Stimulated activated naive CD8-positive, alpha-beta T cell treated with anti-CD3 and anti-CD28 coated beads, Interleukin-15, amount 100 ng/mL, for 72 hours (primary cell): ENCODE results near the gene YWHAE.
"Not testable (repeated sequence)": the region's sequence is repeated elsewhere in the genome, so short reads cannot be mapped to it uniquely, and the experiment has no call there.

Experiments used
- ATAC-seq: fragments of 150-1000 bp; cut with Tn5 transposase; 2 replicates; pipeline ENCODE4 v1.10.0; 2021; ENCODE audit warnings: mild to moderate bottlenecking, moderate library complexity
- DNase-seq, 2 donors: peaks; one replicate each; pipeline ENCODE4 v3.0.0; 2021 to 2022
- H3K27ac Mint-ChIP-seq, 2 donors: one replicate each; pipeline ENCODE4 v1.8.0; 2022; ENCODE audit warnings: mild to moderate bottlenecking in 2 of 2, mixed read lengths in 2 of 2, moderate library complexity in 2 of 2
- H3K27me3 Mint-ChIP-seq: one replicate; pipeline ENCODE4 v1.8.0; 2022; ENCODE audit warnings: mixed read lengths
- H3K4me1 Mint-ChIP-seq: one replicate; pipeline ENCODE4 v1.8.0; 2022; ENCODE audit warnings: mild to moderate bottlenecking, mixed read lengths
- H3K4me3 Mint-ChIP-seq, 2 donors: one replicate each; pipeline ENCODE4 v1.8.0; 2022; ENCODE audit warnings: mild to moderate bottlenecking in 2 of 2, mixed read lengths in 2 of 2, moderate library complexity in 1 of 2
- H3K9me3 Mint-ChIP-seq, 2 donors: one replicate each; pipeline ENCODE4 v1.8.0; 2022; ENCODE audit warnings: mixed read lengths in 2 of 2

Gene YWHAE

DNA sequence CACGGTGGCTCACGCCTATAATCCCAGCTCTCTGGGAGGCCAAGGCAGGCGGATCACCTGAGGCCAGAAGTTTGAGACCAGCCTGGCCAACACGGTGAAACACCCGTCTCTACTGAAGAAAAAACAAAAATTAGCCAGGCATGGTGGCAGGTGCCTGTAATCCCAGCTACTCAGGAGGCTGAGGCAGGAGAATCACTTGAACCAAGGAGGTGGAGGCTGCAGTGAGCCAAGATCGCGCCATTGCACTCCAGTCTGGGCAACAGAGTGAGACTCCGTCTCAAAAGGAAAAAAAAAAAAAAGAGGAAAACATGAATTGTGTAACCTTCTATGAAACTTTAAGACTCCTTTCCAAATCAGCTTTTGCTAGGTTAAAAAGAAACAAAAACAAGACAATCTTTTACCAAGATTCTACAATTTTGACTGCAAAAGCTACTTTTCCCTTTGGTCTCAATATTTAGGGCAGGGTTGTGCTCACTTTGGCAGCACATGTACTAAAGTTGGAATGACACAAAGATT, 13.3 kb downstream of the YWHAE start:
- H3K27ac Mint-ChIP-seq, H3K9me3 Mint-ChIP-seq, H3K27me3 Mint-ChIP-seq, DNase-seq, ATAC-seq, H3K4me3 Mint-ChIP-seq: not testable (repeated sequence)
- peaks cover 71% of the 10 kb centered on the region for H3K4me1 Mint-ChIP-seq

DNA sequence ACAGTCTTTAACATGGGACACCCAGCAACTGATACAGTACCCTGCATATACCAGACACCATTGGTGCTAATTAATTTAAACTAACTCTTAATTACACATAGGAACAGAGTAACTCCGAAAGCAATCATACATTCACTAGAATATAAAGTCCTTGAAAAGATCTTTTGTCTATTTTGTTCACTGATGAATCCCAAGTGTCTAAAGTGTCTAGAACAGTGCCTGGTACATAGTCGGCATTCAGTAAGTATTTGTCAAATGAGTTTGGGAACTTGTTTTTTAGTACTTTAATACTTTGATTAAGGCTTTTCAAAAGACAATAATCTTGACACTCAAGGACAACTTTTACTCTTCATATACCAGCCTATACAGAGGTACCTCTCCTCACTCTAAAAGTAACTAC, 13.8 kb downstream of the YWHAE start:
- no peak overlapping the region for H3K4me3 Mint-ChIP-seq
- no peak for DNase-seq
- H3K9me3 Mint-ChIP-seq = no peaks in the 10 kb centered on the region
- H3K27me3 Mint-ChIP-seq = no peaks in the 10 kb centered on the region
- H3K27ac Mint-ChIP-seq = no peak overlapping the region
- no peak for ATAC-seq
- H3K4me1 Mint-ChIP-seq = peaks cover 71% of the 10 kb centered on the region

DNA sequence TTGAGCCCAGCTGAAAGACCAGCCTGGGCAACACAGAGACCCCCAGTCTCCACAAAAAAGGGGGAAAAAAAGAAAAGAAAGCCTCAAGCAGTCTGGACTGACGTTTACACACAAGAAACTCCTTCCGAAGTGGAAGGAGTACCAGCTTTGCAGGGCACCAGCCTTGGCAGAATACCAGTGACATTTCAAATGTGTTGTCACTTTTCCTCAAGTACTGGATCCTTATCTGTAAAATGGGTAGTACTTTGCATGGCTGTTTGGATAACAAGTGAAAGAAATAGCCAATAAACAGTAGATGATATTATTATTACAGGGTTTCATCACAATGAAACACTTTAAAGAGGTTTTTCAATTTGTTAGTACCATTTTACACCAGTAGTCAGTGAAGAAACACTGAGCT, 14.2 kb downstream of the YWHAE start:
- no peak for ATAC-seq
- Mint-ChIP-seq H3K27ac (no peak overlapping the region), H3K9me3 (no peaks in the 10 kb centered on the region), H3K27me3 (no peaks in the 10 kb centered on the region), H3K4me3 (no peak overlapping the region), H3K4me1 (peaks cover 71% of the 10 kb centered on the region)
- no peak for DNase-seq

DNA sequence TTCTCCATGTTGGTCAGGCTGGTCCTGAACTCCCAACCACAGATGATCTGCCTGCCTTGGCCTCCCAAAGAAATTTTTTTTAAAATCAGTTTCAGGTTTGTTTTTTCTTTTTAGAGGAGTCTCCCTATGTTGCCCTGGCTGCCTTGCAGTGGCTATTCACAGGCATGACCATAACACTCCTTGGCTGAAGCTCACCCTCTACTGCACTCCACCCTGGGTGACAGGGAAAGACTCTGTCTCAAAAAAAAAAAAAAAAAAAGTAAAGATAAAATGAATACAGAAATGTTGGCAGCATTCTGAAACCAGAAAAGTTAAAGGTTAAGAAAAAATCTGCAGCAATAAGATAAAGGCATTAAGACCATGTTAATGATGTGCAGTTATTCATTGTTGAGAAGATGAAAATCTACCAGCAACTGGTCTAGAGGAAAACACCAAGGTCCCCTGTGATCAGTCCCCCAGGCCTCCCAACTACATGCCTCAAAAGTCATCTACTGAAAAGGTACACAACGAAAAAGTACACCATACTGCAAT, 15.1 kb downstream of the YWHAE start:
- Mint-ChIP-seq H3K27me3 (no peaks in the 10 kb centered on the region), H3K9me3 (no peaks in the 10 kb centered on the region), H3K4me3 (no peak overlapping the region), H3K4me1 (peaks cover 71% of the 10 kb centered on the region), H3K27ac (peak overlapping the region in 1 of 2 donors; percentile 59)
- DNase-seq = no peak
- no peak for ATAC-seq

DNA sequence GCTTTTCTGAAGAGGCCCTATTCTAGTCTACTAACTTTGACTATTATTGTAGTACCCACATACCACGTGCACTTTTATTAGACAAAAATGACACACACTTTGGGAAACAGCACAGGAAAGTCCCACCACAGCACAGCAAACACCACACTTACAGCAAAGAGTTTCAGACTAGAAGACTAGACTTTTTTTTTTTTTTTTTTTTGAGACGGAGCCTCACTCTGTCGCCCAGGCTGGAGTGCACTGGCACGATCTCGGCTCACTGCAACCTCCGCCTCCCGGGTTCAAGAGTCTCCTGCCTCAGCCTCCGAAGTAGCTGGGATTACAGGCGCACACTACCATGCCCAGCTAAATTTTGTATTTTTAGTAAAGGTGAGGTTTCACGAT, 20.1 kb downstream of the YWHAE start:
- ATAC-seq (peak; percentile 94), DNase-seq (peak; percentile 33 to 59)
- Mint-ChIP-seq H3K9me3 (no peaks in the 10 kb centered on the region), H3K27ac (peak overlapping the region in 1 of 2 donors; percentile 38), H3K4me1 (peaks cover 80% of the 10 kb centered on the region), H3K4me3 (peak overlapping the region; percentile 44 to 57), H3K27me3 (no peaks in the 10 kb centered on the region)

DNA sequence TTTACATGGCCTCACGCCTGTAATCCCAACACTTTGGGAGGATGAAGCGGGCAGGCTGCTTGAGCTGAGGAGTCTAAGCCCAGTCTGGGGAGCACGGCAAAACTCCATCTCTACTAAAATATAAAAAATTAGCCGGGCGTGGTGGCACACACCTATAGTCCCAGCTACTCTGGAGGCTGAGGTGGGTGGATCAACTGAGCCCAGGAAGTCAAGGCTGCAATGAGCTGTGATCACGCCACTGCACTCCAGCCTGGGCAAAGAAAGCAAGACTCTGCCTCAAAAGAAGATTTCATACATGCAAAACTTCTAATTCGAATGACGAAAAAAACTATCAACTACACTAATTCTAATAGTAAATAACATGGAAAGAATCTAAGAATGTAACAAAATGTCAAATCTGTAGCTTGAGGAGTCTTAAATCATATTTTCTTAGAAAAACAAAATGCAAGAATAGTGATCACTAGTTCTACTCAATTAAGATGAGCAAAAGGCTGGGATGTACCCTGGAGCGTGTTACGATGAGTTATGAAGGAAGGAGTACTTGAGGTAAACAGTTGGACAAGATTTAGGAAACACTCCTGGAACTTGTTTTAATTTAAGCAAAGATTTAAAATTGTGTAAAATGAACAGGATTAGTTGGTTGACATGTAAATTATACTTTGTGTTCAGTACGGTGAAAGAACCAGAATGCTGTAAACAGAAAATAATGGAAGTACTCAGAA, 20.7 kb downstream of the YWHAE start:
- peak overlapping the region; percentile 44 to 57 for H3K4me3 Mint-ChIP-seq
- DNase-seq (no peak), ATAC-seq (no peak)
- H3K9me3 Mint-ChIP-seq = no peaks in the 10 kb centered on the region
- H3K27ac Mint-ChIP-seq = peak overlapping the region in 1 of 2 donors; percentile 38
- peaks cover 84% of the 10 kb centered on the region for H3K4me1 Mint-ChIP-seq
- H3K27me3 Mint-ChIP-seq = no peaks in the 10 kb centered on the region

DNA sequence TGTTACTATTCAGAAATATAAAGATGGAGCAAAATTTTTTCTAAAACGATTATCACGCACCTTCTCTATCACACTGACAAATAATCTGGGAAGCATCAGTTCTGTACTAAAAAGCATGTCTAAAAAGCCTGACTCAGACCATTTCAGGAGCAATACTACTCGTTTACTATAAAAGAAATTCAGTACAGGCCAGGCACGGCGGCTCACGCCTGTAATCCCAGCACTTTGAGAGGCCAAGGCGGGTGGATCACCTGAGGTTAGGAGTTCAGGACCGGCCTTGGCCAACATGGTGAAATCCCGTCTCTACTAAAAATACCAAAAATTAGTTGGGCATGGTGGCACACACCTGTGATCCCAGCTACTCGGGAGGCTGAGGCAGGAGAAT, 21.6 kb downstream of the YWHAE start:
- not testable (repeated sequence) for H3K27ac Mint-ChIP-seq, DNase-seq, H3K9me3 Mint-ChIP-seq, ATAC-seq, H3K4me3 Mint-ChIP-seq, H3K27me3 Mint-ChIP-seq
- peaks cover 90% of the 10 kb centered on the region for H3K4me1 Mint-ChIP-seq

DNA sequence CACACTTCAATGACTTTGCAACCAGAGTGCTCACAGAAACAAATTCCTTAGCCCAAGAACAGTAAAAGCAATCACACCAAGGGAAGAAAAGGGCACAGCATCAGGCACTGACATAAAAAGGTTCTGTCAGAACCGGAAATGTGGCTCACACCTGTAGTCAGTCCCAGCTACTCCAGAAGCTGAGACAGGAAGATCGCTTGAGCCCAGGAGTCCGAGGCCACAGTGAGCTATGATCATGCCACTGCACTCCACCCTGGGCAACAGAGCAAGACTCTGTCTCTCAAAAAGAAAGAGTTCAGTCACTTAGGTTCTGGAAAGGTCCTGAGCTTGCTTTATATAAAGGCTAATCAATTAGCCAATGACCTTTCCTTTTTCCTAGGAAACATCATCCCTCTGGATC, 22.7 kb downstream of the YWHAE start:
- Mint-ChIP-seq H3K4me3 (peak overlapping the region; percentile 17 to 78), H3K4me1 (peaks cover 94% of the 10 kb centered on the region), H3K27ac (no peak overlapping the region), H3K27me3 (no peaks in the 10 kb centered on the region), H3K9me3 (no peaks in the 10 kb centered on the region)
- DNase-seq = no peak
- no peak for ATAC-seq

DNA sequence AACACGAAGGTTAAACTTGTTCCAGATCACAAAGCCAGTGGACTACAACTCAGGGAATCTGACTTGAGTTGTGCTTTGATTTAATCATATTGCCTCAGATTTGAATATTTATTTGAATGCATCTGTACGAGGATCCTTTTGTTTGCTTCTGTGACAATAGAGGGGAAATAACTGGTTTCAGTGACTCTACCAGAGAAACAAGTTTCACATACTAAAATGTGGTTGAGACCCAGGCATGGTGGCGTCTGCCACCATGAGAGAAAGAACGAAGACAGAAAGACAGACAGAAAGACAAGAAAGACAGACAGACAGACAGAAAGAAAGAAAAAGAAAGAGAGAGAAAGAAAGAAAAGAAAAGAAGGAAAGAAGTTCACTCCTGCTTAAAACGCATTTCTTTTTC, 24.0 kb downstream of the YWHAE start:
- Mint-ChIP-seq H3K4me1 (peaks cover 90% of the 10 kb centered on the region), H3K27me3 (no peaks in the 10 kb centered on the region), H3K4me3 (peak overlapping the region; percentile 17 to 78), H3K9me3 (no peaks in the 10 kb centered on the region), H3K27ac (peak overlapping the region in 1 of 2 donors; percentile 53)
- DNase-seq (no peak), ATAC-seq (peak; percentile 68)

DNA sequence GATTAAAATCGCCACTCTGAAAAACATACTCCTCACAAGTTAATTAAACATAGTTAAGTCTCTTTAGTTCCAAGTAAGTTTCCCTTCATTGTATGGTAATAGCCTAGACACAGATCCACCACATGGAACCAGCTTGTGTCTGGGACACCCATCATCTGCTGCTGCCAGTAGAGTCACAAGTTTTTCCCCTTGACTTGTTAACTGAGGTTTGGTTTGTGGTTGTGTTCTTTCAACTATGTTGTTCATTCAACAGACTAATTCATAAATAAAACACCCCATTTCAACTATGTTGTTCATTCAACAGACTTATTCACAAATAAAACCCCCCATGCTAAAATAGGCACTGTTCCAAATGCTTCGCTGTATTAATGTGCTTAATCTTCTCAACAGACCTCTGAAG, 24.4 kb downstream of the YWHAE start:
- H3K9me3 Mint-ChIP-seq = no peaks in the 10 kb centered on the region
- H3K27ac Mint-ChIP-seq = peak overlapping the region in 1 of 2 donors; percentile 53
- H3K27me3 Mint-ChIP-seq = no peaks in the 10 kb centered on the region
- peak overlapping the region; percentile 17 to 78 for H3K4me3 Mint-ChIP-seq
- DNase-seq (no peak), ATAC-seq (peak; percentile 79)
- H3K4me1 Mint-ChIP-seq = peaks cover 88% of the 10 kb centered on the region

DNA sequence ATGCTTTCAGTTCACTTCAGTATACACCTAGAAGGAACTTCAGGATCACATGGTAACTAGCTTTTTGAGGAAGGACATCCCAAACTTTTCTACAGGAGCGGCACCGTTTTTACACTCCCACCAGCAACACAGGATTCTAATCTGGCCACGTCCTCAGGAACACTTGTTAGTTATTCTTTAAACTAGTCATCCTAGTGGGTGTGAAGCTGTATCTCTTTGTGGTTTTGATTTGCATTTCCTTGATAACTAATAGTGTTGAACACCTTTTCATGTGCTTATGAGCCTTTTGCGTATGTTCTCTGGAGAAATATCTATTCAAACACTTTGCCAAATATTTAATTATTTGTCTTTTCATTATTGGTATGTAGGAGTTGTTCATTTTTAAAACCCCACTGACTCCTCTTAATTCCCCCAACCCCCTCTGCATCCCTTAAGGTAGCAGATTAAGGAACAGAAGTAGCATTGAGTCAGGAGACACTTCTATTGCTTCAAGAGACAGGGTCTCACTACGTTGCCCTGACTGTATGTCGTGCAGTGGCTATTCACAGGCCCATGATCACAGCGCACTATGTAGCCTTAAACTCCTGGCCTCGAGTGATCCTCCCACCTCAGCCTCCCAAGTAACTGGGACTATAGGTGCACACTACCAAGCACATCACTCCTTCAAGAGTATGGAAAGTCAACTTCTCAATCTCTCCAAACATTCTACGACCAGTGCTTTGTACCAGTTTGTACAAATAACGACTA, 25.4 kb downstream of the YWHAE start:
- Mint-ChIP-seq H3K9me3 (no peaks in the 10 kb centered on the region), H3K27me3 (no peaks in the 10 kb centered on the region), H3K27ac (peak overlapping the region in 1 of 2 donors; percentile 38), H3K4me1 (peaks cover 80% of the 10 kb centered on the region), H3K4me3 (peak overlapping the region; percentile 17 to 78)
- ATAC-seq = peak; percentile 69
- DNase-seq = no peak

DNA sequence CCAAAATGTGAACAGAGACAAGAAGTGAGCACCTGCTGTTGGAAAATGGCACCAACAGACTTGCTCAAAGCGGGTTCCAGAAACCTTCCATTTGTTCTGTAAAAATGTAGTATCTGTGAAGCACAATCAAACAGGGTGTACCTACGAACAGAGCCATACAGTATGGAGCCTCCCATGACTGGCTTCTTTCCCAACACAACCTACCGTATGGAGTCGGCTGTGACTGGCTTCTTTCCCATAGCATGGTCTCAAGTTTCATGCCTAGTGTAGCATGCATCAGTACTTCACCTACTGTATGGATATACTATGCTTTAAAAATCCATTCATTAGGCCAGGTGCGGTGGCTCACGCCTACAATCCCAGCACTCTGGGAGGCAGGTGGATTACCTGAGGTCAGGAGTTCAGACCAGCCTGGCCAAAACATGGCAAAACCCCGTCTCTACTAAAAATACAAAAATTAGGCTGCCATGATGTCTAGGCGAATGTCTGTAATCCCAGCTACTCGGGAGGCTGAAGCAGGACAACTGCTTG, 26.2 kb downstream of the YWHAE start:
- H3K27me3 Mint-ChIP-seq = no peaks in the 10 kb centered on the region
- no peak overlapping the region for H3K4me3 Mint-ChIP-seq
- H3K27ac Mint-ChIP-seq = no peak overlapping the region
- no peak for DNase-seq
- no peaks in the 10 kb centered on the region for H3K9me3 Mint-ChIP-seq
- no peak for ATAC-seq
- H3K4me1 Mint-ChIP-seq = peaks cover 78% of the 10 kb centered on the region

DNA sequence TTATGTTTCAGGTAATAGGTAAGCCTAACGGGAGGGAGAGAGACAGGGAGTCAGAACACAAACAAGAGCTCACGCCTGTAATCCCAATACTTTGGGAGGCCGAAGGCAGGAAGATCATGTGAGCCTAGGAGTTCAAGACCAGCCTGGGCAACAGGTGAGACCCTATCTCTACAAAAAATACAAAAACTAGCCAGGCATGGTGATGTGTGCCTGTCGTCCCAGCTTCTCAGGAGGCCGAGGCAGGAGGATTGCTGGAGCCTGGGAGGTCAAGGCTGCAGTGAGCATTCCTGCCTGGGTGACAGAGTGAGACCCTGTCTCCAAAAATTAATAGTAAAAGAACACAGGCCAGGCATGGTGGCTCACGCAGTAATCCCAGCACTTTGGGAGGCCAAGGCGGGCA, 27.4 kb downstream of the YWHAE start:
- Mint-ChIP-seq H3K4me3 (no peak overlapping the region), H3K27me3 (no peaks in the 10 kb centered on the region), H3K27ac (peak overlapping the region in 1 of 2 donors; percentile 89), H3K9me3 (no peaks in the 10 kb centered on the region), H3K4me1 (peaks cover 75% of the 10 kb centered on the region)
- ATAC-seq = no peak
- no peak for DNase-seq

DNA sequence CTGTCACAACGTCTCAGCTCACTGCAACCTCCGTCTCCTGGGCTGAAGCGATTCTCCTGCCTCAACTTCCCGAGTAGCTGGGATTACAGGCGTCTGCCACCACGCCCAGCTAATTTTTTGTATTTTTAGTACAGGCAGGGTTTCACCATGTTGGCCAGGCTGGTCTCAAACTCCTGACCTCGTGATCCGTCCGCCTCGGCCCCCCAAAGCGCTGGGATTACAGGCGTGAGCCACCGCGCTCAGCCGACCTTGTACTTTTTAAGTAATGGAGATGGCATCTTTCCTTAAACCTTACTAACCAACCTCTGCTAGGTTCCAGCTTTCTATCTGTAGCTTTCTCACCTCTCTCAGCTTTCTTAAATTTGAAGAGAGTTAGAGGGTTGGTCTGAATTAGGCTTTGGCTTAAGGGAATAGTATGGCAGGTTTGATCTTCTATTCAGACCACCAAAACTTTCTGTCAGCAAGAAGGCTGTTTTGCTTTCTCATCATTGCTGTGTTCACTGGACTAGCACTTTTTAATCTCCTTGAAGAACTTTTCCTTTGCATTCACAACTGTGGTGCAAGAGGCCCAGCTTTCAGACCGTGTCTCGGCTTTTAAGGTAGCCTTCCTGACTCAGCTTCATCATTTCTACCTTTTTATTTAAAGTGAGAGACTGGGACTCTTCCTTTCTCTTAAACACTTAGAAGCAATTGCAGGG, 28.0 kb downstream of the YWHAE start:
- ATAC-seq (no peak), DNase-seq (no peak)
- peaks cover 75% of the 10 kb centered on the region for H3K4me1 Mint-ChIP-seq
- H3K4me3 Mint-ChIP-seq = no peak overlapping the region
- H3K27ac Mint-ChIP-seq = peak overlapping the region in 1 of 2 donors; percentile 89
- H3K9me3 Mint-ChIP-seq = no peaks in the 10 kb centered on the region
- H3K27me3 Mint-ChIP-seq = no peaks in the 10 kb centered on the region

DNA sequence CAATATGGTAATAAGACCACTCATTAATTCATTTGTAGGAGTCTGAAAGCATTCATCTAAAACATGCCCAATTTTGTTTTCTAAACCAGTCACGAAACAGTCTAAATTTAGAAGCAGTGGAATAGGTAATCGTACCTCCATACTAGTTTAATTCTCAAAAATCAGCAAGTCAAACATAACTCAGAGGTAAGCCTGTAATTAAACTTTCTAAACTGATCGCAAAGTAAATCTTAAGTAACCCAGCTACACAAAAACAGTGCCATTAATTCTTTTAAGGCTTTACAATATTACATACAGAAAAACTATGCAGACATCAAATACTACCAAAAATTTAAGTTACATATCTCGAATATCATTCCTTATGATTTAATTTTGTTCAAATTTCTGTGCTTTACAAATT, 31.4 kb downstream of the YWHAE start:
- Mint-ChIP-seq H3K27ac (no peak overlapping the region), H3K4me3 (no peak overlapping the region), H3K27me3 (no peaks in the 10 kb centered on the region), H3K9me3 (no peaks in the 10 kb centered on the region), H3K4me1 (peaks cover 75% of the 10 kb centered on the region)
- no peak for ATAC-seq
- no peak for DNase-seq
